WTC11 (cell line): Measurements from ENCODE around the gene RXRA. TPM values are rescaled to one million over a fixed set of nuclear protein-coding genes. Genes with fewer than 3 reads are reported as not detected.

Experiments
- ATAC-seq: fragments of 200-7000 bp; cut with Tn5 transposase; 2 replicates; pipeline ENCODE4 v1.10.0; 2021; ENCODE audit warnings: mild to moderate bottlenecking, moderate library complexity
- CTCF ChIA-PET: fragments of 300-600 bp; sonication (Branson Sonifier 250); formaldehyde crosslinking; loops from one replicate; lab custom pipeline; 2021; ENCODE audit warnings: antibody characterized with exemption; lab: Charles Lee
- POLR2A ChIA-PET: fragments of 350-600 bp; sonication (Branson Sonifier 250); formaldehyde crosslinking; loops from one replicate; lab custom pipeline; 2021; ENCODE audit warnings: antibody characterized with exemption; lab: Charles Lee
- DNase-seq: peaks from one replicate; pipeline ENCODE4 v3.0.0; 2021; ENCODE audit warnings: low spot score
- H3K27ac Mint-ChIP-seq: 2 replicates; pipeline ENCODE4 v1.8.0; 2021; ENCODE audit warnings: mixed read lengths
- H3K27me3 Mint-ChIP-seq: 2 replicates; pipeline ENCODE4 v1.8.0; 2021; ENCODE audit warnings: low read depth, mild to moderate bottlenecking, moderate library complexity, mixed read lengths
- H3K36me3 Mint-ChIP-seq: 2 replicates; pipeline ENCODE4 v1.8.0; 2021; ENCODE audit warnings: mixed read lengths
- H3K4me1 Mint-ChIP-seq: 2 replicates; pipeline ENCODE4 v1.8.0; 2022; ENCODE audit warnings: mixed read lengths
- H3K4me3 Mint-ChIP-seq: 2 replicates; pipeline ENCODE4 v1.8.0; 2021; ENCODE audit warnings: mild to moderate bottlenecking, moderate library complexity, mixed read lengths
- H3K9me3 Mint-ChIP-seq: 2 replicates; pipeline ENCODE4 v1.8.0; 2021; ENCODE audit warnings: mixed read lengths
- ATF1 ChIP-seq: sonication (generic); formaldehyde crosslinking; IDR thresholded peaks from 2 replicates; pipeline ENCODE4 v1.8.1; 2023; ENCODE audit warnings: mild to moderate bottlenecking, moderate library complexity, missing genetic modification reagents
- ATF3 ChIP-seq: sonication (generic); formaldehyde crosslinking; conservative IDR thresholded peaks from 2 replicates; pipeline ENCODE4 v1.8.1; 2022; ENCODE audit warnings: mild to moderate bottlenecking, missing genetic modification reagents
- CREM ChIP-seq: sonication (generic); formaldehyde crosslinking; IDR thresholded peaks from 2 replicates; pipeline ENCODE4 v1.8.1; 2022; ENCODE audit warnings: mild to moderate bottlenecking, missing genetic modification reagents, moderate library complexity
- E2F5 ChIP-seq: sonication (generic); formaldehyde crosslinking; IDR thresholded peaks from 2 replicates; pipeline ENCODE4 v1.8.1; 2022; ENCODE audit warnings: mild to moderate bottlenecking, moderate library complexity, missing genetic modification reagents
- FOXK1 ChIP-seq: sonication (generic); formaldehyde crosslinking; IDR thresholded peaks from 2 replicates; pipeline ENCODE4 v1.8.0; 2022; ENCODE audit warnings: mild to moderate bottlenecking, moderate library complexity, missing genetic modification reagents
- FOXP4 ChIP-seq: sonication (generic); formaldehyde crosslinking; IDR thresholded peaks from 2 replicates; pipeline ENCODE4 v1.8.0; 2022; ENCODE audit warnings: mild to moderate bottlenecking, missing genetic modification reagents
- GTF2I ChIP-seq: fragments of 250-450 bp; sonication (Bioruptor Pico); conservative IDR thresholded peaks from 2 replicates; pipeline ENCODE4 v1.4.0; 2021; ENCODE audit warnings: mild to moderate bottlenecking
- HMGA2 ChIP-seq: fragments of 250-450 bp; sonication (Bioruptor Pico); IDR thresholded peaks from 2 replicates; pipeline ENCODE4 v1.4.0; 2021; ENCODE audit warnings: mild to moderate bottlenecking, moderate library complexity
- JAZF1 ChIP-seq: fragments of 250-450 bp; sonication (Bioruptor Pico); IDR thresholded peaks from 2 replicates; pipeline ENCODE4 v1.9.0; 2021; ENCODE audit warnings: moderate library complexity, mild to moderate bottlenecking, inconsistent platforms
- MAX ChIP-seq: sonication (generic); formaldehyde crosslinking; IDR thresholded peaks from 2 replicates; pipeline ENCODE4 v1.8.0; 2022; ENCODE audit warnings: mild to moderate bottlenecking, missing genetic modification reagents
- SP1 ChIP-seq: sonication (generic); formaldehyde crosslinking; conservative IDR thresholded peaks from 2 replicates; pipeline ENCODE4 v1.8.1; 2022; ENCODE audit warnings: missing genetic modification reagents
- TP53 ChIP-seq: sonication (generic); formaldehyde crosslinking; IDR thresholded peaks from 2 replicates; pipeline ENCODE4 v1.8.1; 2023; ENCODE audit warnings: mild to moderate bottlenecking, missing genetic modification reagents
- ZBTB43 ChIP-seq: sonication (generic); formaldehyde crosslinking; IDR thresholded peaks from 2 replicates; pipeline ENCODE4 v1.8.1; 2023; ENCODE audit warnings: mild to moderate bottlenecking, missing genetic modification reagents
- ZNF138 ChIP-seq: sonication (generic); formaldehyde crosslinking; conservative IDR thresholded peaks from 2 replicates; pipeline ENCODE4 v1.8.1; 2022; ENCODE audit warnings: mild to moderate bottlenecking, moderate library complexity, missing genetic modification reagents
- ZNF396 ChIP-seq: fragments of 250-450 bp; sonication (Bioruptor Pico); IDR thresholded peaks from 2 replicates; pipeline ENCODE4 v1.8.0; 2021; ENCODE audit warnings: mild to moderate bottlenecking, moderate library complexity, borderline replicate concordance
- ZNF512 ChIP-seq: sonication (generic); formaldehyde crosslinking; IDR thresholded peaks from 2 replicates; pipeline ENCODE4 v1.8.1; 2022; ENCODE audit warnings: missing genetic modification reagents, borderline replicate concordance
- total RNA-seq: library from RNA; stranded (reverse); gene quantifications from 3 replicates; pipeline ENCODE4 v1.2.3, GENCODE V29; 2021
- TF ChIP-seq, protein P1 (sequence below): sonication (generic); formaldehyde crosslinking; IDR thresholded peaks from 2 replicates; pipeline ENCODE4 v1.8.1; 2023; ENCODE audit warnings: mild to moderate bottlenecking, missing genetic modification reagents, moderate library complexity
- TF ChIP-seq, protein P2 (sequence below): sonication (generic); formaldehyde crosslinking; IDR thresholded peaks from 2 replicates; pipeline ENCODE4 v1.8.1; 2022; ENCODE audit warnings: low read depth, missing genetic modification reagents, borderline replicate concordance

Gene RXRA
- total RNA-seq, 1 experiment from 2014 or later, result 27.5 TPM

DNA sequence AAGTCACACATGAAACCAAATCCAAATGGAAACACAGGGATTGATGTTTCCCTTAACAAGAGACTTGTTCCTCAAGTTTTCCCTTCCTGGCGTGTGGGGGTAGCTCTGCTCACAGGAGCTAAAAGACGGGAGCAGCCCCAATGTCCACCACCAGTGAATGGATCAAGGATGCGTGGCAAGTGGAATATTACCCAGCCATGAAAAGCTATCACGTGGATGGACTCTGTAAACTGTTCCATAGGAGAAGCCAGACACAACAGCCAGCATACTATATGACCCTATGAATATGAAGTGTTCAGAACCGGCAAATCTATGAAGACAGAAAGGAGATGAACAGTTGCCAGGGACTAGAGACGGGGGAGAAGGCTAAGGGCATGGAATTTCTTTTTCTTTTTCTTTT, 28.3 kb upstream of the RXRA start (continued):
- no peak for TF ChIP-seq E2F5

DNA sequence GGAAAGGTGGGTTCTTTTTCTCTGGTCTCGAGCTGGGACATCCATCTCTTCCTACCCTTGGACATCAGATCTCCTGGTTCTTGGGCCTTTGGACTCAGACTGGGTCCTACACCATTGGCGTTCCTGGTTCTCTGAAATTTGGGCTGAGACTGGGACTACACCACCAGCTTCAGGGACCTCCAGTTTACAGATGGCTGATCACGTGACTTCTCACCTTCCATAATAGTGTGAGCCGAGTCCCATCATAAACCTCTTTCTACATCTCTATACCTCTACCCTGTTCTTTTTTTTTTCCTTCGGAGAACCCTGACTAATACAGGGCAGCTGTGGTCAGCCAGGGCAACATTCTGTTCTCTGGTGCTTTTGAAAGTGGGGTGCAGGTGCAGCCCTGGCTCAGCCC, 27.2 kb upstream of the RXRA start:
- ChIA-PET POLR2A (no interaction called here), CTCF (interaction anchor here (0.6 to 1.4 kb wide), 2 partner anchors 30 to 274 kb away, joined by 3 to 5 read pairs; partner anchors contain the start of gene BRD3OS)
- Mint-ChIP-seq H3K27me3 (no peaks in the 10 kb centered on the region), H3K27ac (no peak overlapping the region), H3K36me3 (no peaks in the 10 kb centered on the region), H3K9me3 (no peaks in the 10 kb centered on the region), H3K4me1 (no peaks in the 10 kb centered on the region), H3K4me3 (no peak overlapping the region)
- TF ChIP-seq, protein P1, sequence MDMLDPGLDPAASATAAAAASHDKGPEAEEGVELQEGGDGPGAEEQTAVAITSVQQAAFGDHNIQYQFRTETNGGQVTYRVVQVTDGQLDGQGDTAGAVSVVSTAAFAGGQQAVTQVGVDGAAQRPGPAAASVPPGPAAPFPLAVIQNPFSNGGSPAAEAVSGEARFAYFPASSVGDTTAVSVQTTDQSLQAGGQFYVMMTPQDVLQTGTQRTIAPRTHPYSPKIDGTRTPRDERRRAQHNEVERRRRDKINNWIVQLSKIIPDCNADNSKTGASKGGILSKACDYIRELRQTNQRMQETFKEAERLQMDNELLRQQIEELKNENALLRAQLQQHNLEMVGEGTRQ (CRISPR knock-in tag), result no peak
- TF ChIP-seq ATF1 (CRISPR knock-in tag) (no peak), TP53 (no peak)
- DNase-seq, result no peak
- no peak for ATAC-seq

DNA sequence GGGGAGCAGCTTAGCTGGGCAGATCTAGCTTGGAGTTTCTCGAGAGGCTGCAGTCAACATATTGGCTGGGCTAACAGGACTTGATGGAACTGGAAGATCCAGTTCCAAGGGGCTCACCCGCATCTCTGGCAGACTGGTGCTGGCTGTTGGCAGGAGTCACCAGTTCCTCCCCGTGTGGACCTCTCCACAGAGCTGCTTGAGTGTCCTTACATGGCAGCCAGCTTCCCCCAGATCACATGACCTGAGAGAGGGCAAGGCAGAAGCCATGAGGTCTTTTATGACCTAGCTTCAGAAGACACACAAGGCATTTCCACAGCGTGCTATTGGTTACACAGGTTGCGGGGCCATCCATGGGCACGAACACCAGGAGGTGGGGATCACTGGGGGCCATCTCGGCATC, 26.4 kb upstream of the RXRA start:
- ATAC-seq (no peak), DNase-seq (no peak)
- no peak overlapping the region for H3K27ac Mint-ChIP-seq
- H3K27me3 Mint-ChIP-seq, result no peaks in the 10 kb centered on the region
- H3K4me3 Mint-ChIP-seq, result no peak overlapping the region
- H3K4me1 Mint-ChIP-seq, result no peaks in the 10 kb centered on the region
- no peaks in the 10 kb centered on the region for H3K36me3 Mint-ChIP-seq
- H3K9me3 Mint-ChIP-seq, result no peaks in the 10 kb centered on the region
- TF ChIP-seq SP1 (no peak), FOXP4 (CRISPR knock-in tag) (no peak), HMGA2 (CRISPR knock-in tag) (no peak), ZNF512 (CRISPR knock-in tag) (no peak)
- CTCF ChIA-PET, result interaction anchor here (0.6 to 1.4 kb wide), 2 partner anchors 31 to 275 kb away, joined by 3 to 5 read pairs; partner anchors contain the start of gene BRD3OS
- POLR2A ChIA-PET, result no interaction called here

DNA sequence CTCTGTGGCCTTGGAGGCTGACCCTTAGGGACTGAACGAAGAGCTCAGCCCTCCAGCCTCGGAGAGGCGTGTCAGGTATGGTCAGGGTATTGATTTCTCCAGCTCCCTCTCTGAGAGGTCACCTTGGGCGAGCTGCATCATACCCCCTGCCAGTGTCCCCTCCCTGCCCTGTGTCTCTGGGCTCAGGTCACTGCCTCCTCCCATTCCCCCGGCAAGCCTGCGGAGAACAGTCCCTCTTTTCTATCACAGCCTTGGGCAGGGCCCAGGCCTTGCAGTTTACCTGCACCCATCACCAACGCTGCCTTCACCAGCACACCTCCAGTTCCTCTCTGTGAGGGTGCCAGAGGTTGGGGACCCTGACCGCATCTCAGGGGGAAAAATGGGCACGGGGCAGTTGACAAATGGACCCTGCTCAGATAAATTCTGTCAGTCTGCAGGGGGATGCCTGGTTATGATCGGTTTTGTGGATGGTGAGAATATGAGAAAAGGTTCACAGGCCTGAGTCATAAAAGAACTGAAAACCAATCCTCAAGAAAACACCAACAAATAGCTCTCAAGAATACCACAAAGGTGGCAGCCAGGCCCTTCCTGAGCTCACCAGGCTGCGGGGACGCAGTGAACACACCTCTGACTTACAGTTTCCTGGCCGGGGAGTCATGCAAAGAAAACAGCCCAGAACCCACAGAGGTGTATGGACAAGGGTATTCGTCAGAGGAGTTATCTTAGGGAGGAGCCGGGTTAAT, 24.7 kb upstream of the RXRA start:
- H3K27ac Mint-ChIP-seq, result no peak overlapping the region
- TF ChIP-seq ZBTB43 (CRISPR knock-in tag) (no peak), ZNF138 (no peak), JAZF1 (CRISPR knock-in tag) (no peak), FOXK1 (CRISPR knock-in tag) (no peak), MAX (no peak), ATF3 (no peak), GTF2I (CRISPR knock-in tag) (no peak), CREM (CRISPR knock-in tag) (no peak), ZNF396 (CRISPR knock-in tag) (no peak)
- TF ChIP-seq, protein P2, sequence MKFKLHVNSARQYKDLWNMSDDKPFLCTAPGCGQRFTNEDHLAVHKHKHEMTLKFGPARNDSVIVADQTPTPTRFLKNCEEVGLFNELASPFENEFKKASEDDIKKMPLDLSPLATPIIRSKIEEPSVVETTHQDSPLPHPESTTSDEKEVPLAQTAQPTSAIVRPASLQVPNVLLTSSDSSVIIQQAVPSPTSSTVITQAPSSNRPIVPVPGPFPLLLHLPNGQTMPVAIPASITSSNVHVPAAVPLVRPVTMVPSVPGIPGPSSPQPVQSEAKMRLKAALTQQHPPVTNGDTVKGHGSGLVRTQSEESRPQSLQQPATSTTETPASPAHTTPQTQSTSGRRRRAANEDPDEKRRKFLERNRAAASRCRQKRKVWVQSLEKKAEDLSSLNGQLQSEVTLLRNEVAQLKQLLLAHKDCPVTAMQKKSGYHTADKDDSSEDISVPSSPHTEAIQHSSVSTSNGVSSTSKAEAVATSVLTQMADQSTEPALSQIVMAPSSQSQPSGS, result no peak
- ATAC-seq, result no peak

More for the DNA sequence above, 24.7 kb upstream of the RXRA start:
- DNase-seq, result no peak
- ChIA-PET POLR2A (no interaction called here), CTCF (interaction anchor here (1.0 kb wide), 1 partner anchor 142 kb away, joined by 3 read pairs; no protein-coding TSS in a partner anchor)
- Mint-ChIP-seq H3K9me3 (no peaks in the 10 kb centered on the region), H3K4me1 (no peaks in the 10 kb centered on the region), H3K27me3 (no peaks in the 10 kb centered on the region), H3K4me3 (no peak overlapping the region), H3K36me3 (no peaks in the 10 kb centered on the region)
